Right lobe of liver (tissue), 6 donors: ENCODE data around the gene EXOSC9. TPM values are rescaled to one million over a fixed set of nuclear protein-coding genes. Genes with fewer than 3 reads are reported as not detected.
A peak's percentile ranks its signal among the peaks of the same experiment; 100 is the strongest.

Experiments used
- ATAC-seq, 4 donors: fragments of 200-7000 bp; cut with Tn5 transposase; one replicate each; pipeline ENCODE4 v1.9.1; 2020; ENCODE audit warnings: mild to moderate bottlenecking in 4 of 4, moderate library complexity in 4 of 4
- DNase-seq, 3 donors: peaks; one replicate each; pipeline ENCODE4 v3.0.0-alpha.2; 2020
- H3K27ac ChIP-seq, 3 donors: fragments of 200-600 bp; one replicate each; pipeline ENCODE4 v1.8.0; 2022
- H3K27me3 ChIP-seq, 2 donors: fragments of 200-600 bp; one replicate each; pipeline ENCODE4 v1.8.0; 2022
- H3K36me3 ChIP-seq, 4 donors: fragments of 200-600 bp; sonication (generic) in 1 of 4; one replicate each; pipeline versions ENCODE4 v1.5.1 to v1.8.0; 2017 to 2022; ENCODE audit warnings: control low read depth in 1 of 4
- H3K4me1 ChIP-seq, 4 donors: fragments of 200-600 bp; sonication (generic) in 1 of 4; one replicate each; pipeline versions ENCODE4 v1.5.1 to v1.8.0; 2017 to 2022; ENCODE audit warnings: control low read depth in 1 of 4
- H3K4me3 ChIP-seq, 3 donors: fragments of 200-600 bp; one replicate each; pipeline ENCODE4 v1.8.0; 2022
- H3K9me3 ChIP-seq, 4 donors: fragments of 200-600 bp; sonication (generic) in 1 of 4; one replicate each; pipeline versions ENCODE4 v1.5.1 to v1.8.0; 2017 to 2022; ENCODE audit warnings: control low read depth in 1 of 4
- POLR2A ChIP-seq: fragments of 450-650 bp; IDR thresholded peaks from one replicate; pipeline ENCODE4 v1.6.1; 2017; ENCODE audit warnings: antibody characterized with exemption, mild to moderate bottlenecking
- WGBS: methylation state at CpG from one replicate; pipeline ENCODE4 v1.1.6; 2018; ENCODE audit warnings: low coverage, low lambda C conversion rate; ENCODE audit not compliant: insufficient coverage; ENCODE audit errors: missing lambda C conversion rate; 5-methylcytosine and 5-hydroxymethylcytosine counted together
- intact Hi-C, 2 donors: fragments of 100-400 bp; cut with DNase I; formaldehyde crosslinking; loops; one replicate each; pipeline versions ENCODE4 v1.11.2 to v1.14.1; 2022
- total RNA-seq, 6 experiments: library from RNA; depleted of rRNA in 2 of 6; stranded (reverse); fragments of >200 nt in 2 of 6; fragmentation: NEBNext Ultra II Directional in 3 of 6; extraction: Animal tissue kit (Norgen Biotek cat#: 25700) in 3 of 6; gene quantifications; one replicate each; pipeline versions ENCODE4 v1.1.0 to v1.2.4, GENCODE V29; 2016 to 2023
- TF ChIP-seq, protein P1 (sequence below), 4 donors: fragments of 200-600 bp in 3 of 4; fragments of 450-650 bp in 1 of 4; IDR thresholded peaks; one replicate each; pipeline versions ENCODE4 v1.5.1 to v1.8.0; 2016 to 2022; ENCODE audit warnings: antibody characterized with exemption in 4 of 4, mild to moderate bottlenecking in 2 of 4
- donor health status: DM: no; HTN: yes; CAD: no.
- donor health status: DM: no; HTN: no; CAD: no.
- donor health status: DM: no; HTN: no; CAD: no.
- donor health status: DM: no; HTN: yes; CAD: no.
- donor health status: DM: no; HTN: yes; CAD: no.

Gene EXOSC9
- total RNA-seq, 6 experiments from 2014 or later = 3.6 to 12.5 (median 6.5) TPM

DNA sequence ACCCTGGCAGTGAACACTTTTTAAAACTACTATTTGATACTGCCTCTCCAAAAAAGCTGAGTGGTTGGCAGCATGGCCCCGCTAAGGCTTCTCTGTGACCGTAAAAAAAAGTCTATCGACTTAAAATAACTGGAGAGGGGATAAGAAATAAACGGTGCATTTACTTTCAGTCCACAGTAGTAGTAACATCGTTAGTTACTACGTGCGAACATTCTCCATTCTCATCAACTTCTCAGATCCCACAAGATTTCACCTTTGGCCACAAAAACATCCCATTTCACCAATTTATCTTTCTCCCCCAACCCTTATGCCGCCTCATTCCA, 524 bp upstream of the EXOSC9 start:
- intact Hi-C loops = no loop called here
- peaks cover 0 to 24% (median 6%) of the 10 kb centered on the region in 4 donors for H3K36me3 ChIP-seq
- H3K27me3 ChIP-seq = no peaks in the 10 kb centered on the region
- WGBS = 46% methylated on average over 8 of the region's 8 CpGs
- DNase-seq = no peak
- H3K4me1 ChIP-seq = peaks cover 0 to 15% (median 0%) of the 10 kb centered on the region in 4 donors
- H3K27ac ChIP-seq = peak overlapping the region; percentile 61 to 80 (median 72)
- H3K4me3 ChIP-seq = peak overlapping the region; percentile 76 to 93 (median 86)
- peak in 3 of 4 donors; percentile 8 to 26 (median 12) for ATAC-seq
- H3K9me3 ChIP-seq = no peaks in the 10 kb centered on the region
- TF ChIP-seq, protein P1, sequence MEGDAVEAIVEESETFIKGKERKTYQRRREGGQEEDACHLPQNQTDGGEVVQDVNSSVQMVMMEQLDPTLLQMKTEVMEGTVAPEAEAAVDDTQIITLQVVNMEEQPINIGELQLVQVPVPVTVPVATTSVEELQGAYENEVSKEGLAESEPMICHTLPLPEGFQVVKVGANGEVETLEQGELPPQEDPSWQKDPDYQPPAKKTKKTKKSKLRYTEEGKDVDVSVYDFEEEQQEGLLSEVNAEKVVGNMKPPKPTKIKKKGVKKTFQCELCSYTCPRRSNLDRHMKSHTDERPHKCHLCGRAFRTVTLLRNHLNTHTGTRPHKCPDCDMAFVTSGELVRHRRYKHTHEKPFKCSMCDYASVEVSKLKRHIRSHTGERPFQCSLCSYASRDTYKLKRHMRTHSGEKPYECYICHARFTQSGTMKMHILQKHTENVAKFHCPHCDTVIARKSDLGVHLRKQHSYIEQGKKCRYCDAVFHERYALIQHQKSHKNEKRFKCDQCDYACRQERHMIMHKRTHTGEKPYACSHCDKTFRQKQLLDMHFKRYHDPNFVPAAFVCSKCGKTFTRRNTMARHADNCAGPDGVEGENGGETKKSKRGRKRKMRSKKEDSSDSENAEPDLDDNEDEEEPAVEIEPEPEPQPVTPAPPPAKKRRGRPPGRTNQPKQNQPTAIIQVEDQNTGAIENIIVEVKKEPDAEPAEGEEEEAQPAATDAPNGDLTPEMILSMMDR (IDR thresholded peaks at IDR 0.05) = no peak
- TF ChIP-seq POLR2A = no peak

DNA sequence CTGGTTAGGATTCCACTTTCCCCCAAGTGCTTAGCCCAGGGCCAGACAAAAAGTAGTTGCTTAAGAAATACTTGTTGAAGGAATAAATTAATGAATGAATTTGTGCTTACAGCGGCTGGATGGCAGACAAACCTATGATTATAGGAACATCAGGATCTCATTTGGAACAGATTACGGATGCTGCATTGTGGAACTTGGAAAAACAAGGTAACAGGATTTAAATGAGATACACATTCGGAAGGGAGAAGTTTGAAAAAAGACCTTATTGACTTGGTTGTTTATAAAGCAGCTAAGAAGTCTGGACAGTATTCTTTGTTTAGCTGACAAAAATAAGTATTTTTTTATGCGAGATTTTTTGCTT, 572 bp downstream of the EXOSC9 start:
- ATAC-seq = no peak
- Histone ChIP-seq H3K4me3 (peak overlapping the region; percentile 76 to 93 (median 86)), H3K4me1 (peaks cover 0 to 15% (median 0%) of the 10 kb centered on the region in 4 donors), H3K27me3 (no peaks in the 10 kb centered on the region), H3K36me3 (peaks cover 0 to 31% (median 8%) of the 10 kb centered on the region in 4 donors), H3K27ac (peak overlapping the region; percentile 61 to 80 (median 72)), H3K9me3 (no peaks in the 10 kb centered on the region)
- TF ChIP-seq, protein P1 (IDR thresholded peaks at IDR 0.05) = no peak
- TF ChIP-seq POLR2A = no peak
- intact Hi-C loops = no loop called here
- WGBS = 18% methylated on average over 4 of the region's 4 CpGs
- DNase-seq = no peak

DNA sequence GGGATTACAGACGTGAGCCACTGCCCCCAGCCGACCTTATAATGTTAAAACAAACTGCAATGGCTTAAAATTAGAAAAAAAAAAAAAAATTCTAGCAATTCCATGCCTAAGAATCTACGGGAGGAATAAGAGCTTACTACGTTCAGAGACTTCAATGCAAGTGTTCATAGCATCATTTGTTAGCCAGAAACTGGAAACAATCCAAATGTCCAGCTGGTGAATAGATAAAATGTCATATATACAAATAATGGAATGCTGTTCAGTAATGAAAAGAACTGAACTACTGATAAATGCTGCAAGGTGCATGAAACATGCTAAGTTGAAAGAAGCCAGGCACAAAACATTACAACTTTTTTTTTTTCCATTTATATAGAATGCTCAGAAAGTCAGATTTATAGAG, 5.3 kb downstream of the EXOSC9 start:
- WGBS = 76% methylated on average over 4 of the region's 4 CpGs
- H3K27ac ChIP-seq = no peak overlapping the region
- peaks cover 0 to 74% (median 16%) of the 10 kb centered on the region in 4 donors for H3K36me3 ChIP-seq
- H3K27me3 ChIP-seq = no peaks in the 10 kb centered on the region
- no peaks in the 10 kb centered on the region for H3K9me3 ChIP-seq
- H3K4me1 ChIP-seq = peaks cover 0 to 7% (median 0%) of the 10 kb centered on the region in 4 donors
- DNase-seq = no peak
- ATAC-seq = no peak
- TF ChIP-seq POLR2A = no peak
- TF ChIP-seq, protein P1 (IDR thresholded peaks at IDR 0.05) = no peak
- intact Hi-C loops = no loop called here
- no peak overlapping the region for H3K4me3 ChIP-seq

DNA sequence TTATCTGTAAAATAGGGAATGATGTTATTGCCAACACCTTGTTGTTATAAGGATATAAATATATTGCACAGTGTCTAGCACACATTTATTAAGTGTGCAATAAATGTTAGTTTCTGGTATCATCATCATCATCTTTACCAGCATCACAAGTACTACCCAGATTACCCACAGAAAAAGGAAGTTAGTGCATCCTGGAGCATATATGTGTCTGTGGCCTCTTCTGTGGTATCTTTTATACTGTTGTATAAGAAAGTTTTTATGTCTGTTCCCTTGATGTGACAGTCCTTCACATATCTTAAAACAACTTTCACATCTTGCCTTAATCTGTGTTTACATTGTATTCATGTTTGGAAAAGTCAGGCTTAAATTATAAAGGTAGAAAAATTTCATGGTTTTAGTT, 10.0 kb downstream of the EXOSC9 start:
- DNase-seq (no peak), ATAC-seq (no peak)
- Histone ChIP-seq H3K27me3 (no peaks in the 10 kb centered on the region), H3K36me3 (peaks cover 0 to 91% (median 25%) of the 10 kb centered on the region in 4 donors), H3K9me3 (no peaks in the 10 kb centered on the region), H3K27ac (no peak overlapping the region), H3K4me1 (no peaks in the 10 kb centered on the region), H3K4me3 (no peak overlapping the region)
- no peak for TF ChIP-seq POLR2A
- TF ChIP-seq, protein P1 (IDR thresholded peaks at IDR 0.05) = no peak
- intact Hi-C loops = no loop called here

DNA sequence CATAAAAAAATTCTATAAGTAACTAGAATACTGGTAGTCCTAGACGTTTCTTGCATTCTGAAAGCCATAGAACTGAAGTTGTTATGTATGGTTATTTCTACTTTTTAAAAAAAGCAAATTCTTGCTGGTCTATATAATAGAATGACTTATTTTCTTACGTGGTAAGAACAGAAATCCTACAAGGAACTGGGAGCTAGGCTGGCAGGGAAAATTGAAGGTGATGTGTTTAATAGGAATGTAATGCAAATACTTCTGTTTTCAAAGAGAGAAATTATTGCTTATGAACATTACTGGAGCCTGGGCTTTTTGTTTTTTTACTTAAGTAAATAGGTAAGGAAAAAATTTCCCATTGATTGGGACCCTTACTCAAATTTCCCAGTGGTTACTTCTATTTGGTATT, 13.6 kb downstream of the EXOSC9 start:
- Histone ChIP-seq H3K27ac (no peak overlapping the region), H3K36me3 (peaks cover 0 to 73% (median 21%) of the 10 kb centered on the region in 4 donors), H3K4me1 (no peaks in the 10 kb centered on the region), H3K9me3 (no peaks in the 10 kb centered on the region), H3K27me3 (no peaks in the 10 kb centered on the region), H3K4me3 (no peak overlapping the region)
- ATAC-seq (no peak), DNase-seq (no peak)
- no peak for TF ChIP-seq POLR2A
- TF ChIP-seq, protein P1 (IDR thresholded peaks at IDR 0.05) = no peak
- intact Hi-C loops = no loop called here
- WGBS = 81% methylated on average over 2 of the region's 2 CpGs
